WI38 (cell line): ENCODE measurements around the gene EIF3K.

Source experiments
- H3K4me3 ChIP-seq: 2 replicates; pipeline ENCODE4 v1.5.1; 2011; ENCODE audit warnings: low read depth, mild to moderate bottlenecking, control low read depth, low read length
- CTCF ChIP-seq: IDR thresholded peaks from 2 replicates; pipeline ENCODE4 v1.5.1; 2012; ENCODE audit warnings: low read depth, mild to moderate bottlenecking, control low read depth, low read length

The EIF3K gene

GRCh38 chr19:38606131-38606530, 12.9 kb upstream of the EIF3K start:
- TF ChIP-seq CTCF = no peak
- H3K4me3 ChIP-seq = no peak overlapping the region

- no peak for TF ChIP-seq CTCF
- no peak overlapping the region for H3K4me3 ChIP-seq
Measured at GRCh38 chr19:38614289-38614688, 4.7 kb upstream of the EIF3K start.

GRCh38 chr19:38615007-38615581, 3.9 kb upstream of the EIF3K start:
- no peak for TF ChIP-seq CTCF
- no peak overlapping the region for H3K4me3 ChIP-seq

GRCh38 chr19:38616265-38616664, 2.7 kb upstream of the EIF3K start:
- H3K4me3 ChIP-seq = no peak overlapping the region
- TF ChIP-seq CTCF = no peak

- no peak for TF ChIP-seq CTCF
- H3K4me3 ChIP-seq = no peak overlapping the region
Measured at GRCh38 chr19:38617283-38617763, 1.7 kb upstream of the EIF3K start.

GRCh38 chr19:38617764-38618589, 1.0 kb upstream of the EIF3K start, which contains the start of gene MAP4K1:
Gene MAP4K1 (minus strand): TSS chr19:38617953. CDS start chr19:38617895, 58 bp downstream.
- TF ChIP-seq CTCF = no peak
- H3K4me3 ChIP-seq = peak within 1 kb of the TSS; percentile 100
